Non-pigmented ciliary epithelial cell (primary cell): ENCODE results near the gene USP17L19.
"Not testable (repeated sequence)": the region's sequence is repeated elsewhere in the genome, so short reads cannot be mapped to it uniquely, and the experiment has no call there.

Experiments used
- DNase-seq: peaks from one replicate; pipeline ENCODE4 v3.0.0-alpha.2; 2010; ENCODE audit warnings: low read depth

USP17L19 gene, protein sequence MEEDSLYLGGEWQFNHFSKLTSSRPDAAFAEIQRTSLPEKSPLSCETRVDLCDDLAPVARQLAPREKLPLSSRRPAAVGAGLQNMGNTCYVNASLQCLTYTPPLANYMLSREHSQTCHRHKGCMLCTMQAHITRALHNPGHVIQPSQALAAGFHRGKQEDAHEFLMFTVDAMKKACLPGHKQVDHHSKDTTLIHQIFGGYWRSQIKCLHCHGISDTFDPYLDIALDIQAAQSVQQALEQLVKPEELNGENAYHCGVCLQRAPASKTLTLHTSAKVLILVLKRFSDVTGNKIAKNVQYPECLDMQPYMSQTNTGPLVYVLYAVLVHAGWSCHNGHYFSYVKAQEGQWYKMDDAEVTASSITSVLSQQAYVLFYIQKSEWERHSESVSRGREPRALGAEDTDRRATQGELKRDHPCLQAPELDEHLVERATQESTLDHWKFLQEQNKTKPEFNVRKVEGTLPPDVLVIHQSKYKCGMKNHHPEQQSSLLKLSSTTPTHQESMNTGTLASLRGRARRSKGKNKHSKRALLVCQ

DNA sequence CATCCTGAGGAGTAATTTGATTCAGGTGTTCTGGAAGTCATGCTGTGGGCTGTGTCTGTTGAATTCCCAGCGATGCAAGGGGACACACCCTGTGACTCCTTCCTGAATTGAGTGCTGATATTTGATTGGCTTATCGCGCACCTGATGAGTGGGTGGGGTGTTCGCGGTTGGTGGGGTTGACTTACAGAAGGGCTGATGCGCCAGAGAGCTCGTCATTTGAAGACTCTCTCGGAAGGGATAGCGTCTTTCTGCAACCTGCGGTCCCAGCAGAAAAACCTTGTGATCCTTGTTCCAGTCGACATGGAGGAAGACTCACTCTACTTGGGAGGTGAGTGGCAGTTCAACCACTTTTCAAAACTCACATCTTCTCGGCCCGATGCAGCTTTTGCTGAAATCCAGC is at the start of gene USP17L19:
Gene USP17L19, plus strand, starts transcription at position 301 of the 400 bp plus-strand sequence. Its CDS starts 0 bp downstream, at position 301.
- DNase-seq = not testable (repeated sequence)

DNA sequence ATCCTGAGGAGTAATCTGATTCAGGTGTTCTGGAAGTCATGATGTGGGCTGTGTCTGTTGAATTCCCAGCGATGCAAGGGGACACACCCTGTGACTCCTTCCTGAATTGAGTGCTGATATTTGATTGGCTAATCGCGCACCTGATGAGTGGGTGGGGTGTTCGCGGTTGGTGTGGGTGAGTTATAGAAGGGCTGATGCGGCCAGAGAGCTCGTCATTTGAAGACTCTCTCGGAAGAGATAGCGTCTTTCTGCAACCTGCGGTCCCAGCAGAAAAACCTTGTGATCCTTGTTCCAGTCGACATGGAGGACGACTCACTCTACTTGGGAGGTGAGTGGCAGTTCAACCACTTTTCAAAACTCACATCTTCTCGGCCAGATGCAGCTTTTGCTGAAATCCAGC is 42.8 kb upstream of the USP17L19 start, which contains the start of gene USP17L10:
Gene USP17L10, plus strand, starts transcription at position 301 of the 400 bp plus-strand sequence. Its CDS starts 0 bp downstream, at position 301.
- not testable (repeated sequence) for DNase-seq

DNA sequence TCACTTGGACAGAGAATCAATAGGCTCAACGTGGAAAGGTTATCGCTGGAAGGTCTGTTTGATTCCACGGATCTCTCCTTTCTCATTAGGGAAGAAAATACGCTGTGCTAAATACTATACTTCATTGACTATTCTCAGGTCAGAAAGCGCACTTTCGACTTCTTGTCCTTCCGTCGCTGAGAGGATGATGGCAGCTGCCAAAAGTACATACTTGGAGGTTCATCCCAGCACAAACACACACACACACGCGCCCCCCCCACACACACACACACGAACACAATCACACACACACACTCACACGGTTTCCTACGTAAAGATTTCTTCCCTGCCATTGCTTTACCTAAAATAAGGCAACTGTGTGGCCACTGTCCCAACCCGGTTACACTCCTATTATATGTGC is 38.5 kb upstream of the USP17L19 start:
- not testable (repeated sequence) for DNase-seq

DNA sequence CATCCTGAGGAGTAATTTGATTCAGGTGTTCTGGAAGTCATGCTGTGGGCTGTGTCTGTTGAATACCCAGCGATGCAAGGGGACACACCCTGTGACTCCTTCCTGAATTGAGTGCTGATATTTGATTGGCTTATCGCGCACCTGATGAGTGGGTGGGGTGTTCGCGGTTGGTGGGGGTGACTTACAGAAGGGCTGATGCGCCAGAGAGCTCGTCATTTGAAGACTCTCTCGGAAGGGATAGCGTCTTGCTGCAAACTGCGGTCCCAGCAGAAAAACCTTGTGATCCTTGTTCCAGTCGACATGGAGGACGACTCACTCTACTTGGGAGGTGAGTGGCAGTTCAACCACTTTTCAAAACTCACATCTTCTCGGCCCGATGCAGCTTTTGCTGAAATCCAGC is 38.1 kb upstream of the USP17L19 start, which contains the start of gene USP17L11:
Gene USP17L11, plus strand, starts transcription at position 301 of the 400 bp plus-strand sequence. Its CDS starts 0 bp downstream, at position 301.
- DNase-seq = not testable (repeated sequence)

DNA sequence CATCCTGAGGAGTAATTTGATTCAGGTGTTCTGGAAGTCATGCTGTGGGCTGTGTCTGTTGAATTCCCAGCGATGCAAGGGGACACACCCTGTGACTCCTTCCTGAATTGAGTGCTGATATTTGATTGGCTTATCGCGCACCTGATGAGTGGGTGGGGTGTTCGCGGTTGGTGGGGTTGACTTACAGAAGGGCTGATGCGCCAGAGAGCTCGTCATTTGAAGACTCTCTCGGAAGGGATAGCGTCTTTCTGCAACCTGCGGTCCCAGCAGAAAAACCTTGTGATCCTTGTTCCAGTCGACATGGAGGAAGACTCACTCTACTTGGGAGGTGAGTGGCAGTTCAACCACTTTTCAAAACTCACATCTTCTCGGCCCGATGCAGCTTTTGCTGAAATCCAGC is 33.3 kb upstream of the USP17L19 start, which contains the start of gene USP17L12:
Gene USP17L12, plus strand, starts transcription at position 301 of the 400 bp plus-strand sequence. Its CDS starts 0 bp downstream, at position 301.
- not testable (repeated sequence) for DNase-seq

DNA sequence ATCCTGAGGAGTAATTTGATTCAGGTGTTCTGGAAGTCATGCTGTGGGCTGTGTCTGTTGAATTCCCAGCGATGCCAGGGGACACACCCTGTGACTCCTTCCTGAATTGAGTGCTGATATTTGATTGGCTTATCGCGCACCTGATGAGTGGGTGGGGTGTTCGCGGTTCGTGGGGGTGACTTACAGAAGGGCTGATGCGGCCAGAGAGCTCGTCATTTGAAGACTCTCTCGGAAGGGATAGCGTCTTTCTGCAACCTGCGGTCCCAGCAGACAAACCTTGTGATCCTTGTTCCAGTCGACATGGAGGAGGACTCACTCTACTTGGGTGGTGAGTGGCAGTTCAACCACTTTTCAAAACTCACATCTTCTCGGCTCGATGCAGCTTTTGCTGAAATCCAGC is 28.6 kb upstream of the USP17L19 start, which contains the start of gene USP17L13:
Gene USP17L13, plus strand, starts transcription at position 301 of the 400 bp plus-strand sequence. Its CDS starts 0 bp downstream, at position 301.
- not testable (repeated sequence) for DNase-seq

DNA sequence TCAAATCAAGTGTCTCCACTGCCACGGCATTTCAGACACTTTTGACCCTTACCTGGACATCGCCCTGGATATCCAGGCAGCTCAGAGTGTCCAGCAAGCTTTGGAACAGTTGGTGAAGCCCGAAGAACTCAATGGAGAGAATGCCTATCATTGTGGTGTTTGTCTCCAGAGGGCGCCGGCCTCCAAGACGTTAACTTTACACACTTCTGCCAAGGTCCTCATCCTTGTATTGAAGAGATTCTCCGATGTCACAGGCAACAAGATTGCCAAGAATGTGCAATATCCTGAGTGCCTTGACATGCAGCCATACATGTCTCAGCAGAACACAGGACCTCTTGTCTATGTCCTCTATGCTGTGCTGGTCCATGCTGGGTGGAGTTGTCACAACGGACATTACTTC is 22.9 kb upstream of the USP17L19 start:
- DNase-seq = not testable (repeated sequence)

DNA sequence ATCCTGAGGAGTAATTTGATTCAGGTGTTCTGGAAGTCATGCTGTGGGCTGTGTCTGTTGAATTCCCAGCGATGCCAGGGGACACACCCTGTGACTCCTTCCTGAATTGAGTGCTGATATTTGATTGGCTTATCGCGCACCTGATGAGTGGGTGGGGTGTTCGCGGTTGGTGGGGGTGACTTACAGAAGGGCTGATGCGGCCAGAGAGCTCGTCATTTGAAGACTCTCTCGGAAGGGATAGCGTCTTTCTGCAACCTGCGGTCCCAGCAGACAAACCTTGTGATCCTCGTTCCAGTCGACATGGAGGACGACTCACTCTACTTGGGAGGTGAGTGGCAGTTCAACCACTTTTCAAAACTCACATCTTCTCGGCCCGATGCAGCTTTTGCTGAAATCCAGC is 19.1 kb upstream of the USP17L19 start, which contains the start of gene USP17L15:
Gene USP17L15, plus strand, starts transcription at position 301 of the 400 bp plus-strand sequence. Its CDS starts 0 bp downstream, at position 301.
- DNase-seq = not testable (repeated sequence)

DNA sequence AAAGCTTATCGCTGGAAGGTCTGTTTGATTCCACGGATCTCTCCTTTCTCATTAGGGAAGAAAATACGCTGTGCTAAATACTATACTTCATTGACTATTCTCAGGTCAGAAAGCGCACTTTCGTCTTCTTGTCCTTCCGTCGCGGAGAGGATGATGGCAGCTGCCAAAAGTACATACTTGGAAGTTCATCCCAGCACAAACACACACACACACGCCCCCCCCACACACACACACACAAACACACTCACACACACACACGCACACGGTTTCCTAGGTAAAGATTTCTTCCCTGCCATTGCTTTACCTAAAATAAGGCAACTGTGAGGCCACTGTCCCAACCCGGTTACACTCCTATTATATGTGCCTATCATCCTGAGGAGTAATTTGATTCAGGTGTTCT is 14.7 kb upstream of the USP17L19 start:
- not testable (repeated sequence) for DNase-seq

DNA sequence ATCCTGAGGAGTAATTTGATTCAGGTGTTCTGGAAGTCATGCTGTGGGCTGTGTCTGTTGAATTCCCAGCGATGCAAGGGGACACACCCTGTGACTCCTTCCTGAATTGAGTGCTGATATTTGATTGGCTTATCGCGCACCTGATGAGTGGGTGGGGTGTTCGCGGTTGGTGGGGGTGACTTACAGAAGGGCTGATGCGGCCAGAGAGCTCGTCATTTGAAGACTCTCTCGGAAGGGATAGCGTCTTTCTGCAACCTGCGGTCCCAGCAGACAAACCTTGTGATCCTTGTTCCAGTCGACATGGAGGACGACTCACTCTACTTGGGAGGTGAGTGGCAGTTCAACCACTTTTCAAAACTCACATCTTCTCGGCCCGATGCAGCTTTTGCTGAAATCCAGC is 9.6 kb upstream of the USP17L19 start, which contains the start of gene USP17L17:
Gene USP17L17, plus strand, starts transcription at position 301 of the 400 bp plus-strand sequence. Its CDS starts 0 bp downstream, at position 301.
- not testable (repeated sequence) for DNase-seq

DNA sequence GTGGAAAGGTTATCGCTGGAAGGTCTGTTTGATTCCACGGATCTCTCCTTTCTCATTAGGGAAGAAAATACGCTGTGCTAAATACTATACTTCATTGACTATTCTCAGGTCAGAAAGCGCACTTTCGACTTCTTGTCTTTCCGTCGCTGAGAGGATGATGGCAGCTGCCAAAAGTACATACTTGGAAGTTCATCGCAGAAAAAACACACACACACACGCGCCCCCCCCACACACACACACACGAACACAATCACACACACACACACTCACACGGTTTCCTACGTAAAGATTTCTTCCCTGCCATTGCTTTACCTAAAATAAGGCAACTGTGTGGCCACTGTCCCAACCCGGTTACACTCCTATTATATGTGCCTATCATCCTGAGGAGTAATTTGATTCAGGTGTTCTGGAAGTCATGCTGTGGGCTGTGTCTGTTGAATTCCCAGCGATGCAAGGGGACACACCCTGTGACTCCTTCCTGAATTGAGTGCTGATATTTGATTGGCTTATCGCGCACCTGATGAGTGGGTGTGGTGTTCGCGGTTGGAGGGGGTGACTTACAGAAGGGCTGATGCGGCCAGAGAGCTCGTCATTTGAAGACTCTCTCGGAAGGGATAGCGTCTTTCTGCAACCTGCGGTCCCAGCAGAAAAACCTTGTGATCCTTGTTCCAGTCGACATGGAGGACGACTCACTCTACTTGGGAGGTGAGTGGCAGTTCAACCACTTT is 5.1 kb upstream of the USP17L19 start, which contains the start of gene USP17L18:
Gene USP17L18, plus strand, starts transcription at position 678 of the 728 bp plus-strand sequence. Its CDS starts 0 bp downstream, at position 678.
- not testable (repeated sequence) for DNase-seq

DNA sequence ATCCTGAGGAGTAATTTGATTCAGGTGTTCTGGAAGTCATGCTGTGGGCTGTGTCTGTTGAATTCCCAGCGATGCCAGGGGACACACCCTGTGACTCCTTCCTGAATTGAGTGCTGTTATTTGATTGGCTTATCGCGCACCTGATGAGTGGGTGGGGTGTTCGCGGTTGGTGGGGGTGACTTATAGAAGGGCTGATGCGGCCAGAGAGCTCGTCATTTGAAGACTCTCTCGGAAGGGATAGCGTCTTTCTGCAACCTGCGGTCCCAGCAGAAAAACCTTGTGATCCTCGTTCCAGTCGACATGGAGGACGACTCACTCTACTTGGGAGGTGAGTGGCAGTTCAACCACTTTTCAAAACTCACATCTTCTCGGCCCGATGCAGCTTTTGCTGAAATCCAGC is 4.6 kb downstream of the USP17L19 start, which contains the start of gene USP17L20:
Gene USP17L20, plus strand, starts transcription at position 301 of the 400 bp plus-strand sequence. Its CDS starts 0 bp downstream, at position 301.
- DNase-seq = not testable (repeated sequence)

DNA sequence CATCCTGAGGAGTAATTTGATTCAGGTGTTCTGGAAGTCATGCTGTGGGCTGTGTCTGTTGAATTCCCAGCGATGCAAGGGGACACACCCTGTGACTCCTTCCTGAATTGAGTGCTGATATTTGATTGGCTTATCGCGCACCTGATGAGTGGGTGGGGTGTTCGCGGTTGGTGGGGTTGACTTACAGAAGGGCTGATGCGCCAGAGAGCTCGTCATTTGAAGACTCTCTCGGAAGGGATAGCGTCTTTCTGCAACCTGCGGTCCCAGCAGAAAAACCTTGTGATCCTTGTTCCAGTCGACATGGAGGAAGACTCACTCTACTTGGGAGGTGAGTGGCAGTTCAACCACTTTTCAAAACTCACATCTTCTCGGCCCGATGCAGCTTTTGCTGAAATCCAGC is 9.4 kb downstream of the USP17L19 start, which contains the start of gene USP17L21:
Gene USP17L21, plus strand, starts transcription at position 301 of the 400 bp plus-strand sequence. Its CDS starts 0 bp downstream, at position 301.
- DNase-seq = not testable (repeated sequence)

DNA sequence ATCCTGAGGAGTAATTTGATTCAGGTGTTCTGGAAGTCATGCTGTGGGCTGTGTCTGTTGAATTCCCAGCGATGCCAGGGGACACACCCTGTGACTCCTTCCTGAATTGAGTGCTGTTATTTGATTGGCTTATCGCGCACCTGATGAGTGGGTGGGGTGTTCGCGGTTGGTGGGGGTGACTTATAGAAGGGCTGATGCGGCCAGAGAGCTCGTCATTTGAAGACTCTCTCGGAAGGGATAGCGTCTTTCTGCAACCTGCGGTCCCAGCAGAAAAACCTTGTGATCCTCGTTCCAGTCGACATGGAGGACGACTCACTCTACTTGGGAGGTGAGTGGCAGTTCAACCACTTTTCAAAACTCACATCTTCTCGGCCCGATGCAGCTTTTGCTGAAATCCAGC is 14.1 kb downstream of the USP17L19 start, which contains the start of gene USP17L22:
Gene USP17L22, plus strand, starts transcription at position 301 of the 400 bp plus-strand sequence. Its CDS starts 0 bp downstream, at position 301.
- not testable (repeated sequence) for DNase-seq

DNA sequence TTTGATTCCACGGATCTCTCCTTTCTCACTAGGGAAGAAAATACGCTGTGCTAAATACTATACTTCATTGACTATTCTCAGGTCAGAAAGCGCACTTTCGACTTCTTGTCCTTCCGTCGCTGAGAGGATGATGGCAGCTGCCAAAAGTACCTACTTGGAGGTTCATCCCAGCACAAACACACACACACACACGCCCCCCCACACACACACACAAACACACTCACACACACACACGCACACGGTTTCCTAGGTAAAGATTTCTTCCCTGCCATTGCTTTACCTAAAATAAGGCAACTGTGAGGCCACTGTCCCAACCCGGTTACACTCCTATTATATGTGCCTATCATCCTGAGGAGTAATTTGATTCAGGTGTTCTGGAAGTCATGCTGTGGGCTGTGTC is 18.5 kb downstream of the USP17L19 start:
- not testable (repeated sequence) for DNase-seq
